IPS-20b (cell line): ENCODE measurements around the gene NSMF.

ENCODE experiments used
- H3K27ac ChIP-seq: one replicate; pipeline ENCODE4 v1.5.1; 2013; ENCODE audit warnings: low read length
- H3K27me3 ChIP-seq: 2 replicates; pipeline ENCODE4 v1.6.1; 2013; ENCODE audit warnings: mild to moderate bottlenecking, low read length, inconsistent platforms; ENCODE audit not compliant: insufficient read depth
- H3K36me3 ChIP-seq: 2 replicates; pipeline ENCODE4 v1.6.1; 2013; ENCODE audit warnings: low read depth, mild to moderate bottlenecking, inconsistent platforms, low read length, moderate library complexity; ENCODE audit not compliant: insufficient read depth
- H3K4me1 ChIP-seq: 2 replicates; pipeline ENCODE4 v1.6.1; 2013; ENCODE audit warnings: mild to moderate bottlenecking, control low read depth, inconsistent platforms, low read length, moderate library complexity; ENCODE audit not compliant: insufficient read depth
- H3K4me3 ChIP-seq: 2 replicates; pipeline ENCODE4 v1.5.1; 2013; ENCODE audit warnings: mild to moderate bottlenecking, low read length, inconsistent platforms
- H3K9ac ChIP-seq: 2 replicates; pipeline ENCODE4 v1.6.1; 2013; ENCODE audit warnings: low read depth, mild to moderate bottlenecking, inconsistent platforms, low read length, moderate library complexity
- H3K9me3 ChIP-seq: 2 replicates; pipeline ENCODE4 v1.6.1; 2013; ENCODE audit warnings: mild to moderate bottlenecking, low read depth, low read length, inconsistent platforms; ENCODE audit not compliant: insufficient read depth

Gene NSMF

DNA sequence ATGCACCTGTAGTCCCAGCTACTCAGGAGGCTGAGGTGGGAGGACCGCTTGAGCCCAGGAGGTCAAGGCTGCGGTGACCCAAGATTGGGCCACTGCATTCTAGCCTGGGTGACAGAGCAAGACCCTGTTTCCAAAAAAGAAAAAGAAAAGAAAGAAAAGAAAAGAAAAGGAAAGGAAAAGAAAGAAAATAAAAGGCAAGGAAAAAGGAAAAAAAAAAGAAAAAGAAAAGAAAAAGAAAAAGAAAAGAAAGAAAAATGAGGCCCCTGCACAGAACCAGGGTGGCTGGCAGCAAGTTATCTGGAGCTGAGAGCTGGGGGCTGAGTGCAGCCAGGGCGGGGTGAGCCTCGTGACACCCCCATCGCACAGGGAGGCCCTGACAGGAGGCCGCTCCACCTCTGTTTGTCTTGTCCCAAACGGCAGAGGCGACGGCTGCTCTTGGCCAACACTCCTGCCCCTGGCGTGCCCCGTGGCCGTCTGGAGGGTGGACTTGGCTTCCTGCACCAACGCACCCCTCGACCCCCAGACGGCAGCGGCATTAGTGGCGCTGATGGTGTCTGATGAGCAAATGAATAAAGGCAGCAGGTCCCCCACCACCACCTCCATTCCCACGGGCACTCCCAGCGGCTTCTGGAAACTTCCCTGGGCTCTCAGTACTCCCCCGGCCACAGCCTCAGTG, 52.9 kb downstream of the NSMF start:
- Histone ChIP-seq H3K4me1 (no peaks in the 10 kb centered on the region), H3K27ac (no peak overlapping the region), H3K9ac (no peak overlapping the region), H3K36me3 (no peaks in the 10 kb centered on the region), H3K4me3 (peak overlapping the region; percentile 60; the same call in 1 of the 2 replicates), H3K27me3 (peaks cover 11% of the 10 kb centered on the region; the same call in 1 of the 2 replicates), H3K9me3 (no peaks in the 10 kb centered on the region)

GRCh38 chr9:137405677-137406081, 53.5 kb downstream of the NSMF start:
- Histone ChIP-seq H3K36me3 (no peaks in the 10 kb centered on the region), H3K9ac (no peak overlapping the region), H3K4me1 (no peaks in the 10 kb centered on the region), H3K4me3 (no peak overlapping the region), H3K27me3 (peaks cover 11% of the 10 kb centered on the region; the same call in 1 of the 2 replicates), H3K27ac (no peak overlapping the region), H3K9me3 (no peaks in the 10 kb centered on the region)

- Histone ChIP-seq H3K4me1 (no peaks in the 10 kb centered on the region), H3K9me3 (no peaks in the 10 kb centered on the region), H3K4me3 (no peak overlapping the region), H3K27ac (no peak overlapping the region), H3K27me3 (peaks cover 11% of the 10 kb centered on the region; the same call in 1 of the 2 replicates), H3K9ac (no peak overlapping the region), H3K36me3 (no peaks in the 10 kb centered on the region)
Observed at GRCh38 chr9:137404961-137405567, 54.1 kb downstream of the NSMF start.

DNA sequence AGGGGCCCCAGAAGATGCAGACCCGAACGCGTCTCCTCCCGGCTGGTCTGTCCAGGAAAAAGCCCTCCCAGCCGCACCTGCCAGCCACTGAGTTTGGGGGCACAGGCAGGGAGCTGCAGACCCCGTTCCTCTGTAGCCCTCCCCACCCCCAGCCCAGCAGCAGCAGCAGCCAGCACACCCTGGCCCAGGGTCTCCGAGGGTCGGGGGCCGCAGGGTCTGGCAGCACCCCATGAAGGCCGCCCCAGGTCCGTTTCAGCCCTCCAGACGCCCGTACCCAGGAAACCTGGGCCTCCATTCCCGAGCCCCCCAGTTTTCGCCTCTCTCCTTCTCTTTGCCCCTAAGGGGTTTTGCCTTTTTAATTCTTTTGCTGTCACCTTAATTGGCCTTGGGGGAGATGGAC, 55.9 kb downstream of the NSMF start:
- Histone ChIP-seq H3K9me3 (no peaks in the 10 kb centered on the region), H3K27me3 (peaks cover 11% of the 10 kb centered on the region; the same call in 1 of the 2 replicates), H3K4me3 (no peak overlapping the region), H3K9ac (no peak overlapping the region), H3K4me1 (no peaks in the 10 kb centered on the region), H3K27ac (no peak overlapping the region), H3K36me3 (no peaks in the 10 kb centered on the region)

DNA sequence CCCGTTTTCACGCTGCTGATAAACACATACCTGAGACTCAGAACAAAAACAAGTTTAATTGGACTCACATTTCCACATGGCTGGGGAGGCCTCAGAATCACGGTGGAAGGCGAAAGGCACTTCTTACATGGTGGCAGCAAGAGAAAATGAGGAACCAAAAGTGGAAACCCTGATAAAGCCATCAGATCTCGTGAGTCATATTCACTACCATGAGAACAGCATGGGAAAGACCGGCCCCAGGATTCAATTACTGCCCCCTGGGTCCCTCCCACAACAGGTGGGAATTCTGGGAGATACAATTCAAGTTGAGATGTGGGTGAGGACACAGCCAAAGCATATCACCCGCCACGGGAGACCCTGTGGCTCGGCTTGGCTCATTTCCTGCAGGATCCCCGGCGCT, 56.4 kb downstream of the NSMF start:
- H3K27ac ChIP-seq, result no peak overlapping the region
- no peaks in the 10 kb centered on the region for H3K36me3 ChIP-seq
- H3K4me1 ChIP-seq, result no peaks in the 10 kb centered on the region
- no peaks in the 10 kb centered on the region for H3K9me3 ChIP-seq
- H3K27me3 ChIP-seq, result peaks cover 11% of the 10 kb centered on the region; the same call in 1 of the 2 replicates
- no peak overlapping the region for H3K4me3 ChIP-seq
- no peak overlapping the region for H3K9ac ChIP-seq

DNA sequence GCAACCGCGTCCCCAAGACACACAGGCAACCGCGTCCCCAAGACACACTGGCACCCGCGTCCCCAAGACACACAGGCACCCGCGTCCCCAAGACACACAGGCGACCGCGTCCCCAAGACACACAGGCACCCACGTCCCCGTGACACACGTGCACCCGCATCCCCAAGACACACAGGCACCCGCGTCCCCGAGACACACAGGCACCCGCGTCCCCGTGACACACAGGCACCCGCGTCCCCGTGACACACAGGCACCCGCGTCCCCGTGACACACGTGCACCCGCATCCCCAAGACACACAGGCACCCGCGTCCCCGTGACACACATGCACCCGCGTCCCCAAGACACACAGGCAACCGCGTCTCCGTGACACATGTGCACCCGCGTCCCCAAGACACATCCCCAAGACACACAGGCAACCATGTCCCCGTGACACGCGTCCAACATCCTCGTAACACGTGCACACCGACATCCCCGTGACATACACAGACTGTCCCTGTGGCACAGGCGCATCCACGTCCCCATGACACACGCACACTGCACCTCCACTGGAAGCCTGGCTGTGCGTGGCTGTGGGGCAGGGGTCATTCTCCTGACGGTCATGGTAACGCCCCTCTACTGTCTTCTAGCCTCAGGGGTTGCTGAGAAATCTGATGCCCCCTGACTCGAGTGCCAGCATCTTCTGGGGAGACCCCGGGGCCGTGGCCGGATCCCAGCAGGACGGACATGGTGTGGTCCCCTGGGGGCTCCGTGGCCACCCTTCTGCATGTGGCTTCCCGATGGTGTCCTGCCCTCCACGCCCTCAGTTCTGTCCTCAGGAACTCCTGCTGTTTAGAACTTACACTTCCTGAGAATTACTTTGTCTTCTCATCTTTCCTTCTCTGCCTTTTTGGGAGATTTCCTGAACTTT, 60.3 kb downstream of the NSMF start:
- Histone ChIP-seq H3K9ac (no peak overlapping the region), H3K4me1 (no peaks in the 10 kb centered on the region), H3K27ac (no peak overlapping the region), H3K36me3 (no peaks in the 10 kb centered on the region), H3K4me3 (no peak overlapping the region), H3K9me3 (no peaks in the 10 kb centered on the region), H3K27me3 (no peaks in the 10 kb centered on the region)

GRCh38 chr9:137397675-137398423, 61.3 kb downstream of the NSMF start:
- Histone ChIP-seq H3K9me3 (no peaks in the 10 kb centered on the region), H3K9ac (no peak overlapping the region), H3K4me3 (no peak overlapping the region), H3K36me3 (no peaks in the 10 kb centered on the region), H3K4me1 (no peaks in the 10 kb centered on the region), H3K27me3 (no peaks in the 10 kb centered on the region), H3K27ac (no peak overlapping the region)
